GM19328 (cell line): ENCODE measurements around the gene TOR1B.
"Not testable (repeated sequence)": the region's sequence is repeated elsewhere in the genome, so short reads cannot be mapped to it uniquely, and the experiment has no call there.

ENCODE experiments used
- ATAC-seq: cut with Tn5 transposase; IDR thresholded peaks from one replicate; pipeline ENCODE4 v1.9.1; 2021; ENCODE audit warnings: mild to moderate bottlenecking, moderate library complexity; ENCODE audit not compliant: unreplicated experiment

Gene TOR1B

DNA sequence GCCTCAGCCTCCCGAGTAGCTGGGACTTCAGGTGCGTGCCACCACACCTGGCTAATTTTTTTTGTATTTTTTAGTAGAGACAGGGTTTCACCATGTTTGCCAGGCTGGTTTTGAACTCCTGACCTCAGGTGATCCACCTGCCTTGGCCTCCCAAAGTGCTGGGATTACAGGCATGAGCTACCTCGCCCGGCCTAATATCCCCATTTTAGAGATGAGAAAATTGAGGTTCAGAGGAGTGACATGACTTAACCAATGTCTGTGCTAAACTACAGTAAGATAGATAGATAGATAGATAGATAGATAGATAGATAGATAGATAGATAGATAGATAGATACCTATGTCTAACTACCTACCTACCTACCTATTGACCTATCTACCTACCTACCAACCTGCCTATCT lies 26.9 kb upstream of the TOR1B start:
- not testable (repeated sequence) for ATAC-seq

DNA sequence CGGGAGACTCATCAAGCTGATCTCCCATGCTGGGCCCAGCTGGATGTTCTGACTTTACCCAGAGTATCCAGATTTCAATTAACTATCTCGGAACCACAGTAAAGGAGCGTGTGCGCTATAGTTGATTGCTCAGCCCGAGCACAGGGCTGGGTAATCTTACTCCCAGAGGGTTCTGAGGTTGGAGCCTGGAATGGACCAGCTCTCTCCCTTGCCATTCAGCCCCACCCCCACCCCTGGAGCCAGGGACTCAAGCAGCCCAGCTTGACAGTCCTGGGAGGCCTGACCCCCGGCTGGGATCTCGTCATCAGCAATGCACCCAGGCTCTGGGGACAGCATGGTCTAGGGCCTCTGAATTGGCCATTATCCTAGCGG lies 26.4 kb upstream of the TOR1B start:
- ATAC-seq, result no peak

DNA sequence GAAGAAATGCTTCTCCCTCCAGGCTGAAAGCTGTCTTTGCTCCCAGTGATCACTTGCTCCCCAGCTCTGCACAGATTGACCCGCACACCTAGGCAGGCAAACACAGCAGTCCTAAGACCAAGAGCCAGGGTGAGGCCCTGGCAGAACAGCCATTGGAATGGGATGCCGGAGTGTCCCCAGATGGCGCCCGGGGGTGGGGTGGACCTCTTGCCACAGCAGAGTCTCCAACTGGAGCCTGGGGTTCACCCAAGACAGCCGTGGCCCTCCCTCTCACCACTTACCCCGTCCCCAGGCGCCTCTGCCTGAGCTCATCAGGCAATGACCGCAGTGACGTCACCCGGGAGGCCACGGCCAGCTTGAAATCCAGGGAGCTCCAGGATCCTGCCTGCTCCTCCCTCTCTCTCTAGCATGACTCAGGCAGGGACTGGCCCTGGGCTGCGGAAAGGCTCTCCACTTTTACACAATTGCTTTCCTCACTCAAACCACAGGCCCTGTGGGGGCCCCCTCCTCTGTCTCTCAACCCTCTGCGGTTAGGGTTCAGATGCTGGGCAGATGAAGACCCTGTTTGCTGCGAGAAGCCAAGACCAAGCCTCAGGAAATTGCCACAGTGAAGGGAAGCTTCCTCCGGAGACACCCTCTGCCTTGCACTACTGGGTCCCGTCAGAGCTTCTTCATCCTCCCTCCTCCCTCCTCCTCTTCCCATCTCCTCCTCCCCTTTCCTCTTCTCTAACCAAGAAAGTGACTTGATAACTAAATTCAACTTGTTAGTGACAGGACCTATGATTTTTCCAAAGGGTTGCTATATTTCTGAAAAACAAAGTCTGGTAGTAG lies 25.8 kb upstream of the TOR1B start:
- no peak for ATAC-seq

DNA sequence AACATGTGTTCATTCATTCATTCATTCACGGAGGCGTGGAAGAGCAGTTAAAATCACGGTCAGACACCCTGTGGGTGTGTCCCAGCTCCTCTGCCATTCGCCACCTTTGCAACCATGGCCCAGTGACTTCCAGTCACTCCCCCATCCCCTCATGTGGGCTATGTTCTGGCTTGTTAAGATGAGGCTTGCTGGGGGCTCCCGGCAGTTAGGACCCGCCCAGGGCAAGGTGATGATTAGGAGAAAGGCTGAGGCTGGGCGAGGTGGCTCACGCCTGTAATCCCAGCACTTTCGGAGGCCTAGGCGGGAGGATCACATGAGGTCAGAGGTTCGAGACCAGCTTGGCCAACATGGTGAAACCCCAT lies 25.2 kb upstream of the TOR1B start:
- no peak for ATAC-seq

DNA sequence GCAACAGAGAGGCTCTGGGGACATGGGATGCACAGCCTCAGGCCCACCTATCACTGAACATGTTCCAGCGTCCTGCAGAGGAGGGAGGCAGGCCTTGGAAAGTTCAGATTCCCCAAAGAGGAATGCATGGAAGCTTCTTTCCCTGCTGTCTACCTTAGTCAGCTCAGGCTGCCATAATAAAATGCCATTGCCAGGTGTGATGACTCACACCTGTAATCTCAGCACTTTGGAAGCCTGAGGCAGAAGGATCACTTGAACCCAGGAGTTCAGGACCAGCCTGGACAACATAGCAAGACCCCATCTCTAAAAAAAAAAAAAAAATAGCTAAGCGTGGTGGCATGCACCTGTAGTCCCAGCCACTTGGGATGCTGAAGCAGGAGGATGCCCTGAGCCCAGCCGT lies 24.5 kb upstream of the TOR1B start:
- no peak for ATAC-seq

DNA sequence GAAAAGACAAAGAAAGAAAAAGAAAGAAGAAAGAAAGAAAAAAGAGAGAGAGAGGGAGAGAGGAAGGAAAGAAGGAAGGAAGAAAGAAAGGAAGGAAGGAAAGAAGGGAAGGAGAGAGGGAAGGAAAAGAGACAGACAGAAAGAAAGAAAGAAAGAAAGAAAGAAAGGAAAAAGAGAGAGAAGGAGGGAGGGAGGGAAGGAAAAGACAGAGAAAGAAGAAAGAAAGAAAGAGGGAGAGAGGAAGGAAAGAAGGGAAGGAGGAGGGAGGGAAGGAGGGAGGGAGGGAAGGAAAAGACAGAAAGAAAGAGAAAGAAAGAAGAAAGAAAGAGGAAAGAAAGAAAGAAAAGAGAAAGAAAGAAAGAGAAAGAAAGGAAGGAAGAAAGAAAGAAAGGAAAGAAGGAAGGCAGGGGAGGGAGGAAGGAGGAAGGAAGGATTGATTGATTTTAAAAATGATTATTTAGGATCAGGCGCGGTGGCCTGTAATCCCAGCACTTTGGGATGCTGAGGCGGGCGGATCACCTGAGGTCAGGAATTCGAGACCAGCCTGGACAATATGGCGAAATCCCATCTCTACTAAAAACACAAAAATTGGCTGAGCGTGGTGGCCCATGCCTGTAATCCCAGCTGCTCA lies 23.3 kb upstream of the TOR1B start:
- ATAC-seq, result no peak

DNA sequence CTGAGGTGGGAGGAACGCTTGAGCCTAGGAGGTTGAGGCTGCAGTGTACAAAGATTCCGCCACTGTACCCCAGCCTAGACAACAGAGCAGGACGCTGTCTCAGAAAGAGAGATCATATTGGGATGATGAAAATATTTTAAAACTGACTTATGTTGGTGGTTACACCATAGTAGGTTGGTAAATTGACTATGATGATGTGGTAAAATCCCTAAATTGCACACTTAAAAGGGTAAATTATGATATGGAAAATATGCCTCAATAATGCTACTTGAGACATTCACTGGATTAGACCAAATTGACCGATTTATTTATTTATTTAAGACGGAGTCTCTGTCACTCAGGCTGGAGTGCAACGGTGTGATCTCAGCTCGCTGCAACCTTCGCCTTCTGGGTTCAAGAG lies 21.9 kb upstream of the TOR1B start:
- ATAC-seq, result no peak

DNA sequence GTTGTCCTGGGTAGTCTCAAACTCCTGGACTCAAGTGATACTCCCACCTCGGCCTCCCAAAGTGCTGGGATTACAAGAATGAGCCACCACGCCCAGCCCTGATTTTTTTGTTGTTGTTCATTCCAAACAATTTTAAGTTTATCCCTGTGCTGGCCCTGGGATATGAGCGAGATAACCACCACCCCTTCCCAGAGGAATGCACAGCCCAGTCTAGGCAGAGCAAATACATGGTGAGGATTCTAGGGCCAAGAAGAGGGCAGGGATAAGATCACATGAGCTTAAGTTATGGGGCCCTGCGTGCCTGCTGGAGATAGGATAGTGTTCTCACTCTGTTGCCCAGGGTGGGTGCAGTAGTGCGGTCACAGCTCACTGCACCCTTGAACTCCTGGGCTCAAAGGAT lies 21.0 kb upstream of the TOR1B start:
- no peak for ATAC-seq

DNA sequence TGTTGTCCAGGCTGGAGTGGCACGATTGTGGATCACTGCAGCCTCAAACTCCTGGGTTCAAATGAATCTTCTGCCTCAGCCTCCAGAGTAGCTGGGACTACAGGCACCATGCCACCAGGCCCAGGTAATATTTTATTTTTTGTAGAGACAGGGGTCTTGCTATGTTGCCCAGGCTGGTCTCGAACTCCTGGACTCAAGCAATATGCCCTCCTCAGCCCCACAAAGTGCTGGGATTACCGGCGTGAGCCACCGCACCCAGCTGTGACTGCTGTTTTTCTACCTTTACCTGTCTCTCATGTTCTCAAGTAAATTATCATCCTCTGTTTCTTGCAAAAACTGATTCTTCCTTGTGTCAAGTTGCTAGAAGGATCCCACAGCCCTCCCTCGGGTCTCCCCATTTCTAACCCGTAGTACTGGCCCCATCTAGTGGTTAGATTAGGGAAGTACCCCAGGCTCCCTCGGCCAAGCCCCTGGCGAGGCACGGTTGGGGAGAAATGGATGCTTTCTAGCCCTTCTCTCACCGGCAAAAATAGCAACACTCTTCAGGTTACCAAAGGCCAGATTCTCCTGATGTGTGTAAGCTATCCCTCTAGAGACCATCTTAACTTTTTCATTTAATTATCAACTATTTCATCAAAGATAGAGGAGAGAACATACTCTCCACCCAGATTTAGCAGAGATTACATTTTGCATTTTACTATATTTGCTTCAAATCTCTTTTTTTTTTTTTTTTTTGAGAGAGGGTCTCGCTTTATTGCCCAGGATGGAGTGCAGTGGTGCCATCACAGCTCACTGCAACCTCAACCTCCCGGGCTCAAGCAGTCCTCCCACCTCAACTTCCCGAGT lies 19.2 kb upstream of the TOR1B start:
- no peak for ATAC-seq

DNA sequence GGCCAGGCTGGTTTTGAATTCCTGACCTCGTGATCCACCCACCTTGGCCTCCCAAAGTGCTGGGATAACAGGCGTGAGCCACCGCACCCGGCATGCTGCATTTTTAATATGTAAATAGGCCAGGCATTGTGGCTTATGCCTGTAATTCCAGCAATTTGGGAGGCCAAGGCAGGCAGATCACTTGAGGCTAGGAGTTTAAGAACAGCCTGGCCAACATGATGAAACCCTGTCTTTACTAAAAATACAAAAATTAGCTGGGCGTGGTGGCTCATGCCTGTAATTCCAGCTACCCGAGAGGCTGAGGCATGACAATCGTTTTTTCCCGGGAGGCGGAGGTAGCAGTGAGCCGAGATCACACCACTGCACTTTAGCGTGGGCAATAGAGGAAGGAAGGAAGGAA lies 18.0 kb upstream of the TOR1B start:
- not testable (repeated sequence) for ATAC-seq

DNA sequence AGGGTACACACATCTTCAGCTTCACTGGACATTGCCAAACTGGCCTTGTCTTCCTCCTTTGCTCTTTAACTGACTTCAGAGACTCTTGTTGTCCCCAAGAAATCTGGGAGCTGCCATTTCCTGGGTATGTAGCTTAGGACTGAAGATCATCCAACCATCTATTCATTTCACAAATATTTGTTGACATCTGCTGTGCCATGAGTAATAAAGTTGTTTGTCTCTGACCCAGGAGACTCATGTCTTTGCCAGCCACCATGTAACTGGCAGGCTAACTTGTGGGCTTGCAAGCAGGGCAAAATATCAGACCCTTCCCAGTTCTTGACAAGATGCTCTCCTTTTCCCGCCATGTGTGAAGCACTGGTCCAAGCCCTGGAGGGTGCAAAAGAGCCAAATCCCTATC lies 17.1 kb upstream of the TOR1B start:
- ATAC-seq, result no peak

DNA sequence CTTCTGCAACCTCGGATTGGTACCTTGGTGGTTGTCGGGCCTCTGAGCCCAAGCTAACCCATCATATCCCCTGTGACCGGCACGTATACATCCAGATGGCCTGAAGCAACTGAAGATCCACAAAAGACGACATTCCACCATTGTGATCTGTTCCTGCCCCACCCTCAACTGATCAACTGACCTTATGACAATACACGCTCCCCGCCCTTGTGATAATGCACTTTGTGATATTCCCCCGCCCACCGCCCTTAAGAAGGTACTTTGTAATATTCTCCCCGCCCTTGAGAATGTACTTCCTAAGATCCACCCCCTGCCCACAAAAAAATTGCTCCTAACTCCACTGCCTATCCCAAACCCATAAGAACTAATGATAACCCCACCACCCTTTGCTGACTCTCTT lies 16.5 kb upstream of the TOR1B start:
- ATAC-seq, result no peak

DNA sequence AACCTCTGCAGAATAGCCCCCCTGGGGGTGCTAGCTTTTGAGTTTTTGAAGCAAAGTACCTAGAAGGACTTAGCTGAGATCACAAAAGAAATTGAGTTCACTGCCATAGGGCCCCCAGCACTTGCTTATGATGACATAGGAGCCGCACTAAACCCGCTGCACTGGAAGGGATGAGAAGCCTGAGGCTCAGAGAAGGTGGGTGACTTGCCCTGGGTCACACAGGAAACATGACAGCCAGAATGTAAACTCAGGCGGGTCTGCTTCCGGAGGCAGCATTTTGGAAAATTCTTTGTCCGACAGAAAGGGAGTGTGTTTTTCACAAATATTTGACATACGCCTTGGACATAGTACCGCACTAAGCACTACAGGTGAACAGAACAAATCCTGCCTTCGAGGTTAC lies 8.4 kb upstream of the TOR1B start:
- no peak for ATAC-seq

DNA sequence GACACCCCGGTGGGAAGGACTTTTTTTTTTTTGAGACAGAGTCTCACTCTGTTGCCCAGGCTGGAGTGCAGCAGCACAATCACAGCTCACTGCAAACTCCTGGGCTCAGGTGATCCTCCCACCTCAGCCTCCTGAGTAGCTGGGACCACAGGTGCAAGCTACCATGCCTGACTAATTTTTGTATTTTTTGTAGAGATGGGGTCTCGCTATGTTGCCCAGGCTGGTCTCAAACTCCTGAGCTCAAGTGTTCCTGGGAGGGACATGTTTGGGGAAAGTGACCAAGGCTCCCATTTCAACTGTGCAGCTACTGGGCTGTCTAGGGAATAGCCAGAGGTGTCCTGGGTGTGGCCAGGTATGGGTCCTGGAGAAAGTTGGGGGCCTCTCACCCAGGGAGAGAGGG lies 7.0 kb upstream of the TOR1B start:
- not testable (repeated sequence) for ATAC-seq

DNA sequence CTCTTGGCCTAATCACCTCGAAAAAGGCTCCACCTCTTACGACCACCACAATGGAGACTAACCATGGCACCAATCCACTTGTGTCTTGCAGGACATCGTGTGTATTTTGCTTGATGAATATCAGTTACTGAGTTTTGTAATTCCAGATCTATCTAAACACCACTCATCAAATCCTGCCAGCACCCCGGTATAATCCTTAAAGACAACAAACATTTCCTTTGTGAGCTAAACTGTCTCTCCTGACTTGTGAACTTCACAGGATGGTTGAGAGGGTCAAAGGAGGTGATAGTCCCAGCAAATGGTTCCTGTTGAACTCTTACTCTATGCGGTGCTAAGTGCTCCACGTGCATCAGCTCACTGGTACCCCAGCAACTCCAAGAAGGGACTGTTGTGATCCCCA lies 4.0 kb upstream of the TOR1B start:
- no peak for ATAC-seq

DNA sequence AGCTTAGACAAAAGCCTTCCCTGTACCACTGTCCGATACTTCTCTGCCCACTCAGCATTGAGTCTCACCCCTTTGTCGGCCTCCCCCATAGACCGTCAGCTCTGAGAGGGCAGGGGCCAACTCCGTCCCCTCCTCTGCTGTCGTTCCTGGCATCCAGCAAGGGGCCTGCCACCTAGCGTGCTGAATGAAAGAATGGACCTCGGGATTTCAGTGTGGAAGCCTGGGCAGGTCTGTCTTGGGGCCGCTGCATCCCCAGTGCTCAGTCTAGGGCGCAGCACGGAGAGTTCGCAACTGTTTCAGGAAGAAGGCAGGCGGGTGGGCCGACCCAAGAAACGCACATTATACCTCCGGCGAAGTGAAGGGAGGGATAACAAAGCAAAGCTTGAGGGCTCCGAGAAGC lies 1.5 kb upstream of the TOR1B start:
- no peak for ATAC-seq

DNA sequence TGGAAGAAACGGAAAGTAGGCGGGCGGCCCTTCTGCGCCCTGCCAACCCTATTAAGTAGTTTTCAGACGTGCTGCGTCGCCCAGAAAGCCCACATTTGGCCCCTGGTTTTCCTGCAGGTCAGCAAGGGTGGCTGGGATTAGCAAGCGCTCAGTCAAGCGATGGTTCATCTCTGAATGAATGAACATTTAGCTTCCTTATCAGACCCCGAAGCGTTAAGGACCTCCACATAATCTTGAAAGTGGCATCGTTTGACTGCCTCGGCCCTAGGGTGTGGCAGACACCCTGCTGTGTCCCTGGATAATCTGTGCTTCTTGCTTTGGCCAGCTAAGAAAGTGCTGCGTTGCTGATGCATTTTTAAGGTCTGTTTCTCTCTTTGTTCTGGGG lies 684 bp downstream of the TOR1B start:
- ATAC-seq, result no peak

DNA sequence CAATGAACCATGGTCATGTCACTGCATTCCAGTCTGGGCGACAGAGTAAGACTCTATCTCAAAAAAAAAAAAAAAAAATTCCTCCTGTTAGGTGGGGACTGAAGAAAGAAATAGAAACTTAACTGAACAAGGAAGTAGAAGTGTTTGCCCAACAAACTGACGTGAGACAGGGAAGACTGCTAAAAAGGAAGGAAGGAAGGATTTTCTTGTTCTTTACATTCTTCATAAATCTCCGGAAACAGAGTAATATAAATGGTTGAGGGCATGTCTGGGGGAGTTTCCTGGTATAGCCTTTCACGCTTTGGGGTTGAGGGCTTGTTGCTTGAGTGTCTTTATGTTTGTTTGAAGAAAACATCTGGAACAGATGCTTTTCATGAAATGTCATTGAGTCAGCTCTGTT lies 3.1 kb downstream of the TOR1B start:
- no peak for ATAC-seq

DNA sequence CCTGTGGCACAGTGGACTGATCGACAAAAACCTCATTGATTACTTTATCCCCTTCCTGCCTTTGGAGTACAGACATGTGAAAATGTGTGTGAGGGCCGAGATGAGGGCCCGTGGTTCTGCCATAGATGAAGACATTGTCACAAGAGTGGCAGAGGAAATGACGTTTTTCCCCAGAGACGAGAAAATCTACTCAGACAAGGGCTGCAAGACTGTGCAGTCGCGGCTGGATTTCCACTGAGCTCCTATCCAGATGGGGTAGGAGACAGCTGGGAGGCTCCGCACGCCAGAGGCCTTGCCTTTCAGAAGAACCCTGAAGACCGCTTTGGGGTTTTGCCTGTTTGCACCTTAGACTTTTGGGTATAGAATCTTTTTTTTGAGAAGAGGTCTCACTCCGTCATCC lies 6.4 kb downstream of the TOR1B start:
- no peak for ATAC-seq

DNA sequence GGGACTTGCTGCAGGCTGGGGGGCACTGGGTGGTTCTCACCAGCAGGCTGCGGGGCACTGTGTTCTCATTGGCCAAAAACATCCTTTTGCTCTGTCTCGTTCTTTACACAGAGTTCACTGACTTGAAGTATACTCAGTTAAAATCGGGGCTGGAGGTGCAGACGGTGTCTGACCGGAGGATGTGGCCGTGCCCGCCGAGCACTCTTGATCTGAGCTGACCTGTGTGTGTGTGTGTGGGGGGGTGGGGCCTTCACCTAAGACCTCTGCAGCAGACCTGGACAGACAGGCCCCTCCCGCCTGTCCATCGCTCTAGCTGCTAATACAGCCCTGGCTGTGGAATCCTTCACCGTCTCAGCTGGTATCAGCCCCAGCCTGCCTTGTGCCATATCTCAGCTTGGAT lies 7.1 kb downstream of the TOR1B start:
- ATAC-seq, result no peak

DNA sequence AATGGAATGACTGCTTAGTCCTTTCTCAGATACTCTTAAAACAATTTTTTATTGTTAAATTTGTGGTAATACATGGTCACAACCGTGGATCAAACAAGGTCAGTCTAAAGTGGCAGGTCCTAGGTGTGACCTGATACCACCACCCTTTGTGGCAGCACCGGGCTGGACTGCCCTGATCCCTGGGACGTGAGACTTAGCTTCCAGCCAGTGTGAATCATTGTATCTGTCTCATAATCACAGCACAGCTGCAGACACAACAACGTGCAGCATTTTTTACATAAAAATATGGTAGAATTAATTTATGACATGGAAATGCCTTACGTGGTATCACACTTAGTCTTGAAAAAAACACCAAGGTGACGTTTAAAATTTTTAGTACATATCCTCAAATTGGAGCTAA lies 7.8 kb downstream of the TOR1B start:
- no peak for ATAC-seq

DNA sequence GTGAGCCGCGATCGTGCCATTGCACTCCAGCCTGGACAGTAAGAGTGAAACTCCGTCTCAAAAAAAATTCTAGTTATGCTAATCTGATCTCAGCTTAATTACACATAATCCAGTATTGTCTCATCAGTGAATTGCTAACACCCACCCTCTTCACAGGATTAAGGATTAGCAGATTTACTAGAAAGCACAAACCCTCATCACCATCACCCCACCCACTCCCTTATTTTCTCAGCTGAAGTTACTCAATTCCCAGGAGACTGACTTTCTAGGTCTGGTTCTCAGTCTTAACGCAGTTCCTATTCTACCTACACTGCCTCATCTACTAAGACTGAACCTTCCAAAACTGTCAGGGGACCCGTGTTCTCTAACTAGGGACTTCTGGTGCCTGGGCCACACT lies 9.0 kb downstream of the TOR1B start:
- no peak for ATAC-seq
